HepG2 (cell line): Measurements from ENCODE around the gene DUSP22. TPM values are rescaled to one million over a fixed set of nuclear protein-coding genes. Genes with fewer than 3 reads are reported as not detected.

Source experiments
- ISL2 ChIP-seq: sonication (generic); formaldehyde crosslinking; IDR thresholded peaks from 2 replicates; pipeline ENCODE4 v1.5.0; 2020; ENCODE audit warnings: missing genetic modification reagents
- RFX3 ChIP-seq: IDR thresholded peaks from 2 replicates; pipeline ENCODE4 v1.6.1; 2016; ENCODE audit warnings: missing biosample characterization, missing genetic modification reagents
- ZNF24 ChIP-seq: fragments of 450-650 bp; IDR thresholded peaks from 2 replicates; pipeline ENCODE4 v1.6.1; 2017; ENCODE audit warnings: antibody characterized with exemption, mild to moderate bottlenecking
- polyA plus RNA-seq, 8 experiments: library from polyadenylated mRNA; depleted of rRNA in 3 of 8; stranded (reverse) in 7 of 8; unstranded in 1 of 8; fragments of >200 nt; fragmentation: Illumina TruSeq in 4 of 8; extraction: Trizol in 4 of 8; gene quantifications; 2 replicates each; pipeline versions ENCODE4 v1.2.1 to v1.2.3, GENCODE V29; 2011 to 2016; ENCODE audit warnings: low read depth in 4 of 8, missing spikeins in 1 of 8, mixed read lengths in 1 of 8; ENCODE audit not compliant: insufficient read depth in 1 of 8
- total RNA-seq, 5 experiments: library from RNA; depleted of rRNA; stranded (reverse); fragments of >200 nt; fragmentation: Illumina TruSeq; extraction: Trizol; gene quantifications; 2 replicates each; pipeline ENCODE4 v1.2.3, GENCODE V29; 2016; ENCODE audit warnings: low read depth in 1 of 5
- TF ChIP-seq, protein P1 (sequence below), 2 experiments: fragments of 450-650 bp in 1 of 2; sonication (generic) in 1 of 2; formaldehyde crosslinking in 1 of 2; IDR thresholded peaks; 2 replicates each; pipeline versions ENCODE4 v1.6.1 to v1.8.0; 2016 to 2022; ENCODE audit warnings: antibody characterized with exemption in 1 of 2, mild to moderate bottlenecking in 1 of 2, missing genetic modification reagents in 1 of 2
- TF ChIP-seq, protein P2 (sequence below), 2 experiments: sonication (generic) in 1 of 2; formaldehyde crosslinking in 1 of 2; IDR thresholded peaks; 2 replicates each; pipeline versions ENCODE4 v1.5.1 to v1.6.1; 2011 to 2020; ENCODE audit warnings: borderline replicate concordance in 1 of 2, low read depth in 1 of 2, low read length in 1 of 2, mild to moderate bottlenecking in 1 of 2, missing genetic modification reagents in 1 of 2, moderate library complexity in 1 of 2
- TF ChIP-seq, protein P3 (sequence below), 2 experiments: sonication (generic) in 1 of 2; formaldehyde crosslinking in 1 of 2; IDR thresholded peaks; 2 replicates each; pipeline versions ENCODE4 v1.4.0 to v1.6.1; 2016 to 2020; ENCODE audit warnings: borderline replicate concordance in 1 of 2, low read depth in 1 of 2, mild to moderate bottlenecking in 1 of 2, missing genetic modification reagents in 1 of 2

The DUSP22 gene
- total and polyA plus RNA-seq, 2 of the 13 experiments (the other 11 are each of a cell fraction or from before 2014, with no cell fraction given), result 20.2 to 32.8 TPM

DNA sequence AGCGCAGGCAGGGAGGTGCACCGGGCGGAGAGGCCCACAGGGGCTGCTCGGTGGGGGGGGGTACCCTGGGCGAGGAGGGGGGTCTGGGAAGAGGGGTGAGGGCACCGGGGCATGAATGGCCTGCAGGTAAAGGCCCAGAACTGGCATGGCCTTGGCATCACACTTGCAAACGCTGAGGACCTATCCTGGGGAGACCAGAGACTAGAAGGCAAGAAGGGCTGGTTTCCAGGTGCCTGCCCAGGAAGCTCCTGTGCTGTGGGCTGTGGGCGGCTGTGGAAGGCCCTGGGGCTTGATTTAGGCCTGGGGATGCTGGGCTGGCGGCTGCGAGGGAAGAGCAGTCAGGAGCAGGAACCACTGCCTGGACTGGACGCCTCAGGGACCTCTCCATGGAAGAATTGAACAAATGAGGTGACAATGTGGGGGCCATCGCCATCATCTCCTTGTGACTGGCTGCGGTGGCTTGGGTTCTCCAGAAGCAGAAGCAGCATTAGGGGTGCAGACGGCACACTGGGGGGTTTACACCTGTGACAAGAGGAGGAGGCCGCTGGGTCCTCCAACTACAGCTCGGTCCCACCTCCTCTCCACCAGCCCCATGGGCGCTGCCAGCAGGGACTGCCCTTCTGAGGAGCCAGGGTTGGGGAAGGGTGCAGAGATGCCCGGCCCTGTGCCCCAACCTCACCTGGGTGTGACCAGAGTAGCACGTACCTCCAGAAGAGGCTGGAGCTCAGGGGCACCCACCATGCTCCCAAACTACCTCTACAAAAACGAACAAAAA, 67.2 kb downstream of the DUSP22 start (continued):
- TF ChIP-seq, protein P1, sequence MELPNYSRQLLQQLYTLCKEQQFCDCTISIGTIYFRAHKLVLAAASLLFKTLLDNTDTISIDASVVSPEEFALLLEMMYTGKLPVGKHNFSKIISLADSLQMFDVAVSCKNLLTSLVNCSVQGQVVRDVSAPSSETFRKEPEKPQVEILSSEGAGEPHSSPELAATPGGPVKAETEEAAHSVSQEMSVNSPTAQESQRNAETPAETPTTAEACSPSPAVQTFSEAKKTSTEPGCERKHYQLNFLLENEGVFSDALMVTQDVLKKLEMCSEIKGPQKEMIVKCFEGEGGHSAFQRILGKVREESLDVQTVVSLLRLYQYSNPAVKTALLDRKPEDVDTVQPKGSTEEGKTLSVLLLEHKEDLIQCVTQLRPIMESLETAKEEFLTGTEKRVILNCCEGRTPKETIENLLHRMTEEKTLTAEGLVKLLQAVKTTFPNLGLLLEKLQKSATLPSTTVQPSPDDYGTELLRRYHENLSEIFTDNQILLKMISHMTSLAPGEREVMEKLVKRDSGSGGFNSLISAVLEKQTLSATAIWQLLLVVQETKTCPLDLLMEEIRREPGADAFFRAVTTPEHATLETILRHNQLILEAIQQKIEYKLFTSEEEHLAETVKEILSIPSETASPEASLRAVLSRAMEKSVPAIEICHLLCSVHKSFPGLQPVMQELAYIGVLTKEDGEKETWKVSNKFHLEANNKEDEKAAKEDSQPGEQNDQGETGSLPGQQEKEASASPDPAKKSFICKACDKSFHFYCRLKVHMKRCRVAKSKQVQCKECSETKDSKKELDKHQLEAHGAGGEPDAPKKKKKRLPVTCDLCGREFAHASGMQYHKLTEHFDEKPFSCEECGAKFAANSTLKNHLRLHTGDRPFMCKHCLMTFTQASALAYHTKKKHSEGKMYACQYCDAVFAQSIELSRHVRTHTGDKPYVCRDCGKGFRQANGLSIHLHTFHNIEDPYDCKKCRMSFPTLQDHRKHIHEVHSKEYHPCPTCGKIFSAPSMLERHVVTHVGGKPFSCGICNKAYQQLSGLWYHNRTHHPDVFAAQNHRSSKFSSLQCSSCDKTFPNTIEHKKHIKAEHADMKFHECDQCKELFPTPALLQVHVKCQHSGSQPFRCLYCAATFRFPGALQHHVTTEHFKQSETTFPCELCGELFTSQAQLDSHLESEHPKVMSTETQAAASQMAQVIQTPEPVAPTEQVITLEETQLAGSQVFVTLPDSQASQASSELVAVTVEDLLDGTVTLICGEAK (IDR thresholded peaks at IDR 0.05), result no peak
- TF ChIP-seq, protein P1 (CRISPR knock-in tag; IDR thresholded peaks at IDR 0.05), result no peak
- no peak for TF ChIP-seq ISL2 (CRISPR knock-in tag)
- TF ChIP-seq, protein P2, sequence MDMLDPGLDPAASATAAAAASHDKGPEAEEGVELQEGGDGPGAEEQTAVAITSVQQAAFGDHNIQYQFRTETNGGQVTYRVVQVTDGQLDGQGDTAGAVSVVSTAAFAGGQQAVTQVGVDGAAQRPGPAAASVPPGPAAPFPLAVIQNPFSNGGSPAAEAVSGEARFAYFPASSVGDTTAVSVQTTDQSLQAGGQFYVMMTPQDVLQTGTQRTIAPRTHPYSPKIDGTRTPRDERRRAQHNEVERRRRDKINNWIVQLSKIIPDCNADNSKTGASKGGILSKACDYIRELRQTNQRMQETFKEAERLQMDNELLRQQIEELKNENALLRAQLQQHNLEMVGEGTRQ (IDR thresholded peaks at IDR 0.05; ENCODE audit: low read depth, low read length), result no peak
- TF ChIP-seq, protein P2 (CRISPR knock-in tag; IDR thresholded peaks at IDR 0.05; ENCODE audit: borderline replicate concordance), result no peak
- no peak for TF ChIP-seq RFX3 (CRISPR knock-in tag)
- TF ChIP-seq, protein P3, sequence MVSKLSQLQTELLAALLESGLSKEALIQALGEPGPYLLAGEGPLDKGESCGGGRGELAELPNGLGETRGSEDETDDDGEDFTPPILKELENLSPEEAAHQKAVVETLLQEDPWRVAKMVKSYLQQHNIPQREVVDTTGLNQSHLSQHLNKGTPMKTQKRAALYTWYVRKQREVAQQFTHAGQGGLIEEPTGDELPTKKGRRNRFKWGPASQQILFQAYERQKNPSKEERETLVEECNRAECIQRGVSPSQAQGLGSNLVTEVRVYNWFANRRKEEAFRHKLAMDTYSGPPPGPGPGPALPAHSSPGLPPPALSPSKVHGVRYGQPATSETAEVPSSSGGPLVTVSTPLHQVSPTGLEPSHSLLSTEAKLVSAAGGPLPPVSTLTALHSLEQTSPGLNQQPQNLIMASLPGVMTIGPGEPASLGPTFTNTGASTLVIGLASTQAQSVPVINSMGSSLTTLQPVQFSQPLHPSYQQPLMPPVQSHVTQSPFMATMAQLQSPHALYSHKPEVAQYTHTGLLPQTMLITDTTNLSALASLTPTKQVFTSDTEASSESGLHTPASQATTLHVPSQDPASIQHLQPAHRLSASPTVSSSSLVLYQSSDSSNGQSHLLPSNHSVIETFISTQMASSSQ (IDR thresholded peaks at IDR 0.05; ENCODE audit: low read depth), result no peak
- TF ChIP-seq, protein P3 (CRISPR knock-in tag; IDR thresholded peaks at IDR 0.05; ENCODE audit: borderline replicate concordance), result no peak
- no peak for TF ChIP-seq ZNF24
